SJSA1 (cell line): ENCODE results near the gene RPL19. TPM values are rescaled to one million over a fixed set of nuclear protein-coding genes. Genes with fewer than 3 reads are reported as not detected.
"Not testable (repeated sequence)": the region's sequence is repeated elsewhere in the genome, so short reads cannot be mapped to it uniquely, and the experiment has no call there.

Experiments used
- DNase-seq, 2 experiments: peaks; one replicate each; pipeline ENCODE4 v3.0.0-alpha.2; 2015 to 2020; ENCODE audit warnings: low spot score in 2 of 2, low read depth in 1 of 2
- H3K27ac ChIP-seq: fragments of 250-450 bp; sonication (Bioruptor Pico); 2 replicates; pipeline ENCODE4 v1.5.1; 2020; ENCODE audit warnings: mild to moderate bottlenecking, moderate library complexity
- H3K27me3 ChIP-seq: fragments of 250-450 bp; sonication (Bioruptor Pico); replicated peaks from 2 replicates; pipeline ENCODE4 v1.5.1; 2020; ENCODE audit warnings: mild to moderate bottlenecking, moderate library complexity
- H3K36me3 ChIP-seq: fragments of 250-450 bp; sonication (Bioruptor Pico); 2 replicates; pipeline ENCODE4 v1.5.1; 2020; ENCODE audit warnings: mild to moderate bottlenecking
- H3K4me1 ChIP-seq: fragments of 250-450 bp; sonication (Bioruptor Pico); replicated peaks from 2 replicates; pipeline ENCODE4 v1.6.1; 2021; ENCODE audit warnings: mild to moderate bottlenecking
- H3K4me3 ChIP-seq: fragments of 250-450 bp; sonication (Bioruptor Pico); 2 replicates; pipeline ENCODE4 v1.5.1; 2020; ENCODE audit warnings: mild to moderate bottlenecking
- H3K9me3 ChIP-seq: fragments of 250-450 bp; sonication (Bioruptor Pico); replicated peaks from 2 replicates; pipeline ENCODE4 v1.5.1; 2020; ENCODE audit warnings: mild to moderate bottlenecking
- total RNA-seq: library from RNA; depleted of rRNA; stranded (reverse); fragments of >200 nt; shearing (Covaris generic); gene quantifications from 2 replicates; pipeline ENCODE4 v1.2.3, GENCODE V29; 2014

The RPL19 gene
- total RNA-seq, 1 experiment from 2014 or later = 1,822 TPM

DNA sequence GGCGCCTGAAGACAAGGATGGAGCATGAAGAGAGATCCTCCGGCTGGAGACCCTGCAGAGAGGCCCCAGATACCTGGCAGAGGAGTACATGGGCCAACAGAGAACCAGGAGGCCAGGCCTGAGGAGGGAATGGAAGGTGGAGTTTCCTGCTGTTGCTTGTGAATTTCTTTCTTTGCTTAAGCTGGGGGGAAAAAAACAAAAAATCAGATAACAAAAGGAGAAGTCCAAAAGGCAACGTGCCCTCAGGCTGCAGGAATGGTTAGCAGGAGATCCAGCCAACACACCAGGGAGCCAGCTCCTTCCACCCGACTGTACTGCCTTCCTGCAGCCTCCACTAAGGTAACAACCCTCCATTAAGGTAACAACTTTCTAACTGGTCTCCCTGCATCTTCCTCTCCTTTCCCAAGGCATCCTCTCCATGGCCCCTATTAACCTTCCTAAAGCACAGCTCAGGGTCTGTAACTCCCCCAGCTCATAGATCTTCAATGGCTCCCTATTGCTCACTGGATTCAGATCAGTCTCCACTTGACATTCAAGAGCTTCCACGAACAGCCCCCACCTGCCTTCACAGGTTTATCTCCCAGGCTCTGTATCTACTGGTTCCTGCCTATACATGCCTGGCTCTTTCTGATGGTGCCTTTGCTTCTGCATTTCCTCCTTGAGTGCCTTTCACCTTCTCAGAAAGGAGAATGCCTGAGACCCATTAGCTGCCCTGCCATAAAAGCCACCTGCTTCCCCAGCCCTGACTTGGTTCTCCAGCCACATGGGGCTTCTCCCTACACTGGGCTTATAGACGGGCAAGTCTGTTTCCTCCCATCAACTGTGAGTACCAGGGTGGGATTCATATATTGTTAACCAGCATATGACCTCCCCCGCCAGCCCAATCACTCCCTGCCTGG is 33.4 kb upstream of the RPL19 start:
- Histone ChIP-seq H3K27ac (no peak overlapping the region), H3K4me1 (peaks cover 7% of the 10 kb centered on the region; the same call in 1 of the 2 replicates), H3K9me3 (no peaks in the 10 kb centered on the region), H3K36me3 (no peaks in the 10 kb centered on the region), H3K4me3 (no peak overlapping the region), H3K27me3 (no peaks in the 10 kb centered on the region)
- DNase-seq = no peak

DNA sequence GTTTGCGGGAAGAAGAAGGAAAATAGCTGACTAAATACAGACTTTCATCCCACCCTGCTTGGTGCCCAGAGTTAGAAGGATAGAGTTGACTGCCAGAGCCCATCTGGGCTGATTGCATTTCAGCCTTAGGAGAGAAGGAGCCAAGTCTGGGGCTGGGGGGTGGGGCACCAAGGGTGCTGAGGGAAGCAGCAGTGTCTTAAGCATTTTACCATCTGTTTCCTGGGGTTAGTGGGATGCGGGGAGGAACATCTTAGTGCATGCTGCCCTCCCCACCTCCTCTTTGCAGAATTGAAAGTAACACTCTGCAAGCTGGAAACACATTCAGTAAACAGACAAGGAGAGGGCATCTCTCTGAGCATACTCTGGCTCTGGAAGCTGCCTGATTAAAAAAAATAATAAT is 32.6 kb upstream of the RPL19 start:
- Histone ChIP-seq H3K36me3 (no peaks in the 10 kb centered on the region), H3K9me3 (no peaks in the 10 kb centered on the region), H3K27me3 (no peaks in the 10 kb centered on the region), H3K4me3 (no peak overlapping the region), H3K27ac (no peak overlapping the region), H3K4me1 (peaks cover 7% of the 10 kb centered on the region; the same call in 1 of the 2 replicates)
- no peak for DNase-seq

DNA sequence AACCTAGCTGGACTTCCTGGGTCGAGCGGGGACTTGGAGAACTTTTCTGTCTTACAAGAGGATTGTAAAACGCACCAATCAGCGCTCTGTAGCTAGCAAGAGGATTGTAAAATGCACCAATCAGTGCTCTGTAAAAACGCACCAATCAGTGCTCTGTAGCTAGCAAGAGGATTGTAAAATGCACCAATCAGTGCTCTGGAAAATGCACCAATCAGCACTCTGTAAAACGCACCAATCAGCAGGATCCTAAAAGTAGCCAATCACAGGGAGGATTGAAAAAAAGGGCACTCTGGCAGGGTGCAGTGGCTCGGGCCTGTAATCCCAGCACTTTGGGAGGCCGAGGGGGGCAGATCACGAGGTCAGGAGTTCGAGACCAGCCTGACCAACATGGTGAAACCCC is 31.6 kb upstream of the RPL19 start:
- H3K27ac ChIP-seq, DNase-seq: not testable (repeated sequence)

DNA sequence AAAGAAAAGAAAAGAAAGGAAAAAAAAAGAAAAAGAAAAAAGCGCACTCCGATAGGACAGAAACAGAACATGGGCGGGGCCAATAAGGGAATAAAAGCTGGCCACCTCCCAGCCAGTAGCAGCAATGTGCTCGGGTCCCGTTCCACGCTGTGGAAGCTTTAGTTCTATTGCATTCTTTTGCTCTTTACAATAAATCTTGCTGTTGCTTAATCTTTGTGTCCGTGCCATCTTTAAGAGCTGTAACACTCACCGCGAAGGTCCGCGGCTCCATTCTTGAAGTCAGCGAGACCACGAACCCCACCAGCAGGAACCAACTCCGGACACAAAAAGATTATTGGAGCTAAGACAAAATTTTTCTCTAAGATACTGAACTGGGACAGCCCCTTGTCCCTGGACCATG is 31.0 kb upstream of the RPL19 start:
- Histone ChIP-seq H3K9me3 (no peaks in the 10 kb centered on the region), H3K27ac (no peak overlapping the region), H3K27me3 (no peaks in the 10 kb centered on the region), H3K36me3 (no peaks in the 10 kb centered on the region), H3K4me1 (peaks cover 7% of the 10 kb centered on the region; the same call in 1 of the 2 replicates), H3K4me3 (no peak overlapping the region)
- no peak for DNase-seq

More for the DNA sequence above, 31.6 kb upstream of the RPL19 start:
- not testable (repeated sequence) for H3K27me3 ChIP-seq, H3K4me3 ChIP-seq, H3K9me3 ChIP-seq, H3K4me1 ChIP-seq, H3K36me3 ChIP-seq

DNA sequence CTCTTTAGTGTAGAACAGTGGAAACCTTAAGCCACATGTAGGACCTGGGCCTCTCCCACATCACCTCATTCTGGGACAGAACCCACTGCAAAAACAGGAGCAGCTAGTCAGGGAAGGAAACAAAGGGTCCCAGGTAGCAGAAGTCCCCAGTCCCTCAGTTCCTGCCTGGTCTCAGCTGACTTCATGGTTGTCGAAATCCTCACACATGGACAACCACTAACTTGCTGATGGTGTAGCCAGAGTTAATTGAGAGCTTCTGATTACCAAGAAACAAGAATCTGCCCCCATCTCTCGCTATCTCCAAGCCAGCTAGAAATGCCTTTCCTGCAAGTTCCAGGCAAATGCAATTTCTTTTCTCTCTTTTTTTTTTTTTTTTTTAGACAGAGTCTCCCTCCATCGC is 30.6 kb upstream of the RPL19 start:
- Histone ChIP-seq H3K27me3 (no peaks in the 10 kb centered on the region), H3K4me1 (peaks cover 6% of the 10 kb centered on the region; the same call in 1 of the 2 replicates), H3K36me3 (no peaks in the 10 kb centered on the region), H3K27ac (no peak overlapping the region), H3K9me3 (no peaks in the 10 kb centered on the region), H3K4me3 (no peak overlapping the region)
- DNase-seq = no peak

DNA sequence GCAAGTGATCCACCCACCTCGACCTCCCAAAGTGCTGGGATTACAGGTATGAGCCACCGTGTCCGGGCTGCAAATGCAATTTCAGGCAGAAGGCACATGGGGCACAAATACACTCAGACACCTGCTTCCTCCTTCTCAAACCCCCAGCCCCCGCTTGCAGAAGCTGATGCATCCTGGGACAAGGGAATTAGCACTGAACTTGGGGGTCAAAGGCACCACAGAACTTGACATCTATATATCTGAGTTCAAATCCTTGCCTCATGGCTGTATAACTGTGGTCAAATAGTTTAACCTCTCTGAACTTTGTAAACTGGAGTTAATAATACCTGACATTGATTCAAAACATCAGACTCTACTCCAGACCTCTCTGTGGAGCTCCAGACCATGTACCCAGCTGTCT is 30.0 kb upstream of the RPL19 start:
- Histone ChIP-seq H3K9me3 (no peaks in the 10 kb centered on the region), H3K27ac (no peak overlapping the region), H3K36me3 (peaks cover 2% of the 10 kb centered on the region; the same call in 1 of the 2 replicates), H3K4me1 (no peaks in the 10 kb centered on the region; the same call in 1 of the 2 replicates), H3K27me3 (no peaks in the 10 kb centered on the region), H3K4me3 (no peak overlapping the region)
- no peak for DNase-seq

DNA sequence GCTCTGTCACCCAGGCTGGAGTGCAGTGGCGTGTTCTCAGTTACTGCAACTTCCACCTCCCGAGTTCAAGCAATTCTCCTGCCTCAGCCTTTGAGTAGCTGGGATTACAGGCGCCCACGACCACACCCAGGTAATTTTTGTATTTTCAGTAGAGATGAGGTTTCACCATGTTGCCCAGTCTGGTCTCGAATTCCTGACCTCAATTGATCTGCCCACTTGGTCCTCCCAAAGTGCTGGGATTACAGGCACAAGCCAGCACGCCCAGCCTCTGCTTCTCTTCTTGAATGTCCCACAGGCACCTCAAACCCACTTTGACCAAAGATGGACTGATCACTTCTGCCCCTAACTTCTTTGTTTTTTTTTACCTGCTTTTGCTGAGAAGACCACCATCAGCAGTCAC is 29.5 kb upstream of the RPL19 start:
- H3K4me3 ChIP-seq = no peak overlapping the region
- H3K9me3 ChIP-seq = no peaks in the 10 kb centered on the region
- peaks cover 5% of the 10 kb centered on the region; the same call in 1 of the 2 replicates for H3K36me3 ChIP-seq
- no peak for DNase-seq
- no peak overlapping the region for H3K27ac ChIP-seq
- no peaks in the 10 kb centered on the region for H3K27me3 ChIP-seq
- H3K4me1 ChIP-seq = 0 out of 2 replicates have a peak, but pooled peaks cover 3% of the 10 kb centered on the region

DNA sequence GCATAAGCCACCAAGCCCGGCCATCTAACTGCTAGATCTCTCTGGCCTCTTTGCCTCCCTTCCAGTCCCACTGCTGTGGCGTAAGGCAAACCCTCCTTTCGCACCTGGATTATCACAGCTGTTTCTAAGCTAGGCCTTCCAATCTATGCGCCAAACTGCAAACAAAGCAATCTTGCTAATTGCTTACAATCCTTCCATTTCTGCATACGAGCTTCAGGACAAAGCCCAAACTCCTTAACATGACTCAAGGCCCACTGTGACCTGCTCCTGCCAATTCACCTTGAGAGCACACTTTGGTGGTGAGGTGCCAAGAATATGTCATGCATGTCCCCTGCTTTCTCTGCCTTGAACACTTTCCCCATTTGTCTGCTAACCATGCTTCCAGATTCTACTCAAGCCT is 28.1 kb upstream of the RPL19 start:
- Histone ChIP-seq H3K4me1 (0 out of 2 replicates have a peak, but pooled peaks cover 5% of the 10 kb centered on the region), H3K27ac (no peak overlapping the region)
- no peak for DNase-seq

DNA sequence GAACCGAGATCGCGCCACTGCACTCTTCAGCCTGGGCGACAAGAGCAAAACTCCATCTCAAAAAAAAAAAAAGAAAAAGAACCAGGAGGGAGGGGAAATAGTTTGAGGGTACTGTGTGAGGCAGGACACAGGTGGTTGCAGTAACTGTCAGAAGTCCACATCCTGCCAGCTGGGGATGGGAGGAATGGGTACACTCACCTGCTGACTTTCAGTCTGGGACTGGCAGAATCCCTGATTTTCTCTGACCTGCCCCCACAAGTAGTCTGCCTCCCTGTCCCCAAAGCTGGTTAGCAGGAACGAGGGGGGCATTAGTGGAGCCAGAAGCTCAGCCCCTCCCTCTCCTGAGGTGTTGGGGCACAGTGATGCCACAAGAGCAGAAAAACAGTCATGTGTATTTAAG is 27.0 kb upstream of the RPL19 start:
- Histone ChIP-seq H3K4me3 (no peak overlapping the region), H3K27me3 (no peaks in the 10 kb centered on the region), H3K4me1 (0 out of 2 replicates have a peak, but pooled peaks cover 5% of the 10 kb centered on the region), H3K36me3 (peaks cover 14% of the 10 kb centered on the region), H3K27ac (no peak overlapping the region), H3K9me3 (no peaks in the 10 kb centered on the region)
- DNase-seq = no peak

More for the DNA sequence above, 28.1 kb upstream of the RPL19 start:
- Histone ChIP-seq H3K36me3 (peaks cover 7% of the 10 kb centered on the region; the same call in 1 of the 2 replicates), H3K4me3 (no peak overlapping the region), H3K27me3 (no peaks in the 10 kb centered on the region), H3K9me3 (no peaks in the 10 kb centered on the region)

DNA sequence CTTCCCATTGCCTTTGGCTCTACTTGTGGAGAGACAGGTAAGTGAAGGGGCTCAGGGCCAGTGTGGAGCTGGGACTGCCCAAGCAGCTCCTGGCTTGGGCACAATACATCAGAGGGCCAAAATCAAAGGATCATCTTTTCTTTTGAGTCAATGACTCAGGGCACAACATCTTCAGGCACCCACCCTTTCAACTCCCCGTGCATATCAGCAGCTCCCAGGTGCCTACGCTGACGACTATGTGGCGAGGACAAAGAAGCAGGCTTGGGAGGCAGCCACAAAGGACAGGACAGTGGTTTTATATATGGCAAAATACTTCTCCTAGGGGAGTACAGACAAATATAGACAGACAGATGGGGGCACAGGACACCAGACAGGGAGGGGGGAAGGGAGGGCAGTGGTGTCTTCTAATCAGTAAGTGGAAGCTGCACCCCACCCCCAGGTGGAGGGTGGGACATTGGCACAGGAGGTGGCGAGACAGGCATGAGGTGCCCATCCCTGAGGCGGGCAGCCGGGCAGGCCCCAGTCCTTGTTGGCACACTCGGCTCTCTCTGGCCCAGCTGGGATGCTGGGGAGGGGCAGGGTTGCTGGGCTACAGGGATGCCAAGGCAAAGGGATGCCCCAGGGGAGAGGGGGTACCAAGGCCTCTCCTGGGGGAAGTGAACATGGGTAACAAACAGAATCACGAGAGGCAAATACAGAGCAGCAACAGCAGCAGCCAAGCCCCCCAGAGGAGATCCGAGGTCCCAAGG is 26.4 kb upstream of the RPL19 start:
- Histone ChIP-seq H3K9me3 (no peaks in the 10 kb centered on the region), H3K36me3 (peaks cover 15% of the 10 kb centered on the region), H3K4me3 (no peak overlapping the region), H3K27ac (no peak overlapping the region), H3K27me3 (no peaks in the 10 kb centered on the region), H3K4me1 (0 out of 2 replicates have a peak, but pooled peaks cover 7% of the 10 kb centered on the region)
- no peak for DNase-seq

DNA sequence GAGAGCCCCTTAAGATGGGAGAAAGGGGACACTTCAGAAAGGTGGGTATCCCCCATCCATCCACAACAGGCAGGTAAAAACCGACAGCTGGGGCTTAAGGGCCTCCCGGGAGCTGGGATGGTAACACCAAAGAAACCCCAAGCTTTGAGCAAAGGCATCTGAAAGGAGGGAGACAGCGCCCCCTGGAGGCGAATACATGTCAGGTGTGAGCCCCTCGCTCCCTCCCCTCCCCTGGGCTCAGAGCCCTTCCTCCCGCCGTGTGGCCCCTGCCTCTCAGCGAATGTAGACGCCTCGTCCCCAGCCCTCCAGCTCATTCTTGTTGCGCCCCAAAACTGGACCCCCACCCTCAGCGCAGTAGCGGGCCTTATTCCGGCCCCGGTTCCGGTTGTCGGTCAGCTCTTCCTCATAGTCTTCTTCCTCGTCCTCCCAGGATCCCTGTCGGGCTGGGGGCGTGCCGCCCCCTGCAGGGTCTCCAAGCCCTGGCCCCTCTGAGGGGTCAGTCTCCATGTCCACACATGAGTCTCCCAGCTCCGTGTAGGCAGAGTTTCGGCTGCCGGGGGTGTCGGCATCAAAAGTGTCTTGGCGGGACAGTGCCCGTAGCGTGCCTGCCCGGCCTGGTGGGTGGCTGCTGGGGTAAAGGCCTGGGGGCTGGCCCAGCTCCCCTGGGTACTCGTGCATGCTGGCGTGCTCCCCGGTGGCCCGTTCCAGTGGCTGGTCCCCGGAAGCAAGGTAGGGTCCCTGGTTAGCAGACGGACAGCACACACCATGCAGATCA is 25.0 kb upstream of the RPL19 start:
- Histone ChIP-seq H3K36me3 (peaks cover 15% of the 10 kb centered on the region), H3K9me3 (no peaks in the 10 kb centered on the region), H3K27me3 (no peaks in the 10 kb centered on the region), H3K27ac (no peak overlapping the region), H3K4me1 (0 out of 2 replicates have a peak, but pooled peaks cover 9% of the 10 kb centered on the region), H3K4me3 (no peak overlapping the region)
- DNase-seq = no peak

DNA sequence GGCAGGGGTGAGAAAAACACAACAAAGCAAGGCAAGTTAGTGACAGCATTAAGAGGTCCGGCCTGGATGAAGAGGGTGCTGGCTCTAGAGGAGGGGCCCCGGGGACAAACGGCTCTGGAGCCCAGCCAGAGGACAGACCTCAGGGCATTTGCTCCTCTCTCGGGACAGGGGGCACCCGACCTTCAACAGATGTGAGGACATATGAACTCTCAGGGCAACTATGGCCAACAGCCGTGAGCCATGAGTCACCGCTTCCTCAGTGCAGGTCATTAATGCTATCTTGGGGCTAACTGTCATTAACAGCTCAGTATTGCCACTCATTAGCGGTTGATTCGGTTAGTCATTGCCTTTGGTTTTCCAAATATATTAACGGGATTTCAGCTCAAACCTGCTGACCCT is 24.4 kb upstream of the RPL19 start:
- Histone ChIP-seq H3K4me3 (no peak overlapping the region), H3K4me1 (0 out of 2 replicates have a peak, but pooled peaks cover 9% of the 10 kb centered on the region), H3K27ac (no peak overlapping the region), H3K9me3 (no peaks in the 10 kb centered on the region), H3K36me3 (peaks cover 15% of the 10 kb centered on the region), H3K27me3 (no peaks in the 10 kb centered on the region)
- DNase-seq = no peak

DNA sequence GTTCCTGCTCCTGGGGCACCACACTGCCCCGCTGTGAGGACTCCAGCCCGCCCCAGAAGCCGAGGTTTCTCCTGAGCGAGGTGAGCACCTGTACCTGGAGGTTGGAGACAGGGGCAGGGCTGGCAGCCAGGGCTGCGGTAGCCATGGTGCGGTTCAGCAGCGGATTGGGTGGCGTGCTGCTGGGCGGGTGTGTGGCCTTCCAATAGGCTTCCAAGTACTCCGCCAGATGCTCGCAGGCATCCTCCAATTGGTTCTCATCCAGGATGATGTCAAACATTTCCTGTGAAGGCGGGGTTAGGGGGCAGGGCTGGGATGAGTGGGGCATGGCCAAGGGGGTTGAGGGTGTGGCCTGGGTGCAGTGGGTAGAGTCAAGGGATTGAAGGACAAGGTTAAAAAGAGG is 22.8 kb upstream of the RPL19 start:
- Histone ChIP-seq H3K9me3 (no peaks in the 10 kb centered on the region), H3K4me3 (no peak overlapping the region), H3K27me3 (no peaks in the 10 kb centered on the region), H3K27ac (no peak overlapping the region), H3K4me1 (0 out of 2 replicates have a peak, but pooled peaks cover 9% of the 10 kb centered on the region), H3K36me3 (peaks cover 18% of the 10 kb centered on the region)
- no peak for DNase-seq
